ENCODE data around the gene POLR1C.
"Not testable (repeated sequence)": the region's sequence is repeated elsewhere in the genome, so short reads cannot be mapped to it uniquely, and the experiment has no call there.

Gene POLR1C

GRCh38 chr6:43508481-43509141 is 8.3 kb upstream of the POLR1C start:
- in situ Hi-C loops (cut with MboI; ENCODE audit: low sequenced_read_pairs) = no loop called here

- in situ Hi-C loops (cut with MboI; ENCODE audit: low sequenced_read_pairs) = no loop called here
These were observed 7.5 kb upstream of the POLR1C start for GRCh38 chr6:43509142-43509983.

GRCh38 chr6:43509984-43510826 is 6.7 kb upstream of the POLR1C start, which contains the start of gene LRRC73:
Gene LRRC73, minus strand, starts transcription at chr6:43510346. Its CDS starts 561 bp downstream, at chr6:43509785.
- in situ Hi-C loops (cut with MboI; ENCODE audit: low sequenced_read_pairs) = no loop called here

GRCh38 chr6:43510827-43511163 is 6.1 kb upstream of the POLR1C start:
- in situ Hi-C loops (cut with MboI; ENCODE audit: low sequenced_read_pairs) = no loop called here

GRCh38 chr6:43511824-43512415 is 5.0 kb upstream of the POLR1C start:
- in situ Hi-C loops (cut with MboI; ENCODE audit: low sequenced_read_pairs) = no loop called here

GRCh38 chr6:43515808-43516207 is 1.1 kb upstream of the POLR1C start:
- in situ Hi-C loops (cut with MboI; ENCODE audit: low sequenced_read_pairs) = no loop called here

- in situ Hi-C loops (cut with MboI; ENCODE audit: low sequenced_read_pairs) = no loop called here
These were observed 557 bp upstream of the POLR1C start for GRCh38 chr6:43516367-43516696.

GRCh38 chr6:43517505-43518357 is 842 bp downstream of the POLR1C start:
- in situ Hi-C loops (cut with MboI; ENCODE audit: low sequenced_read_pairs) = no loop called here

GRCh38 chr6:43520097-43520496 is 3.2 kb downstream of the POLR1C start:
- in situ Hi-C loops (cut with MboI; ENCODE audit: low sequenced_read_pairs) = no loop called here

- in situ Hi-C loops (cut with MboI; ENCODE audit: low sequenced_read_pairs) = no loop called here
These were observed 4.9 kb downstream of the POLR1C start for GRCh38 chr6:43521836-43522235.

- in situ Hi-C loops (cut with MboI; ENCODE audit: low sequenced_read_pairs) = no loop called here
These were observed 5.8 kb downstream of the POLR1C start for GRCh38 chr6:43522547-43523261.

GRCh38 chr6:43523284-43523683 is 6.4 kb downstream of the POLR1C start:
- in situ Hi-C loops (cut with MboI; ENCODE audit: low sequenced_read_pairs) = no loop called here

GRCh38 chr6:43524483-43524961 is 7.6 kb downstream of the POLR1C start:
- in situ Hi-C loops (cut with MboI; ENCODE audit: low sequenced_read_pairs) = no loop called here

GRCh38 chr6:43532201-43532600 is 15.3 kb downstream of the POLR1C start:
- in situ Hi-C loops (cut with MboI; ENCODE audit: low sequenced_read_pairs) = no loop called here

- in situ Hi-C loops (cut with MboI; ENCODE audit: low sequenced_read_pairs) = not testable (repeated sequence)
These were observed 22.1 kb downstream of the POLR1C start for GRCh38 chr6:43538986-43539385.

- in situ Hi-C loops (cut with MboI; ENCODE audit: low sequenced_read_pairs) = not testable (repeated sequence)
These were observed 22.5 kb downstream of the POLR1C start for GRCh38 chr6:43539409-43539808.

- in situ Hi-C loops (cut with MboI; ENCODE audit: low sequenced_read_pairs) = no loop called here
These were observed 23.6 kb downstream of the POLR1C start for GRCh38 chr6:43540507-43540906.

- in situ Hi-C loops (cut with MboI; ENCODE audit: low sequenced_read_pairs) = no loop called here
These were observed 25.0 kb downstream of the POLR1C start for GRCh38 chr6:43541774-43542471.

GRCh38 chr6:43544461-43544860 is 27.6 kb downstream of the POLR1C start:
- in situ Hi-C loops (cut with MboI; ENCODE audit: low sequenced_read_pairs) = no loop called here
